Body of pancreas (tissue), 4 donors: ENCODE data around the gene ANXA9. TPM values are rescaled to one million over a fixed set of nuclear protein-coding genes. Genes with fewer than 3 reads are reported as not detected.

Experiments
- ATAC-seq: fragments of 150-250 bp; one replicate; pipeline ENCODE4 v1.9.1; 2016
- DNase-seq, 4 donors: peaks; one replicate each; pipeline ENCODE4 v3.0.0-alpha.2; 2019
- H3K27ac ChIP-seq, 4 donors: fragments of 200-600 bp; sonication (generic); 1 replicate in 3 of 4; 2 replicates in 1 of 4; pipeline versions ENCODE4 v1.5.1 to v1.6.1; 2016 to 2019; ENCODE audit warnings: mild to moderate bottlenecking in 1 of 4, mixed read lengths in 1 of 4, moderate library complexity in 1 of 4
- H3K27me3 ChIP-seq, 2 donors: fragments of 200-600 bp; sonication (generic); one replicate each; pipeline ENCODE4 v1.6.0; 2016; ENCODE audit warnings: mild to moderate bottlenecking in 1 of 2
- H3K36me3 ChIP-seq, 2 donors: fragments of 200-600 bp; sonication (generic); replicated peaks in 1 of 2; 2 replicates each; pipeline ENCODE4 v1.5.1; 2016; ENCODE audit warnings: low read depth in 2 of 2; ENCODE audit not compliant: insufficient read depth in 1 of 2
- H3K4me1 ChIP-seq: fragments of 200-600 bp; sonication (generic); one replicate; pipeline ENCODE4 v1.6.0; 2016
- H3K4me3 ChIP-seq, 2 donors: fragments of 200-600 bp; sonication (generic); 1 replicate in 1 of 2; 2 replicates in 1 of 2; pipeline ENCODE4 v1.5.1; 2016 to 2019
- H3K9me3 ChIP-seq, 3 donors: fragments of 200-600 bp; sonication (generic); 1 replicate in 2 of 3; 2 replicates in 1 of 3; pipeline ENCODE4 v1.5.1; 2016
- CTCF ChIP-seq, 7 experiments: fragments of 450-650 bp in 4 of 7; fragments of 200-600 bp in 3 of 7; sonication (generic) in 3 of 7; IDR thresholded peaks; one replicate each; pipeline ENCODE4 v1.5.1; 2016 to 2019; ENCODE audit warnings: antibody characterized with exemption in 7 of 7
- POLR2A ChIP-seq, 3 donors: fragments of 450-650 bp; IDR thresholded peaks; one replicate each; pipeline ENCODE4 v1.6.1; 2016; ENCODE audit warnings: antibody characterized with exemption in 3 of 3, mild to moderate bottlenecking in 2 of 3
- WGBS, 2 donors: methylation state at CpG; one replicate each; pipeline ENCODE4 v1.1.5; 2017; 5-methylcytosine and 5-hydroxymethylcytosine counted together
- intact Hi-C: fragments of 100-400 bp; cut with DNase I; formaldehyde crosslinking; loops from one replicate; pipeline ENCODE4 v1.15.1; 2023
- total RNA-seq, 2 donors: library from RNA; depleted of rRNA; stranded (reverse); fragments of >200 nt; gene quantifications; one replicate each; pipeline ENCODE4 v1.1.0, GENCODE V29; 2016

The ANXA9 gene
- total RNA-seq, 2 donors from 2014 or later = 17.4 to 33.3 TPM

GRCh38 chr1:150974580-150975478 is 7.3 kb upstream of the ANXA9 start, which contains the start of gene CERS2:
Gene CERS2, minus strand, starts transcription at chr1:150974835. Its CDS starts 5,745 bp downstream, at chr1:150969090.
- WGBS, 2 donors = 6 to 20% methylated on average over 15 to 100 of the region's 106 CpGs
- Histone ChIP-seq H3K36me3 (no peaks in the 10 kb centered on the region), H3K27me3 (no peaks in the 10 kb centered on the region), H3K4me3 (peak within 1 kb of the TSS; percentile 44 to 79), H3K4me1 (peaks cover 71% of the 10 kb centered on the region), H3K27ac (peak within 1 kb of the TSS; percentile 90 to 92 (median 92)), H3K9me3 (no peaks in the 10 kb centered on the region)
- DNase-seq = peak; percentile 84 to 90 (median 89)
- TF ChIP-seq POLR2A (IDR thresholded peaks at IDR 0.05) (peak; percentile 49 to 57 (median 54)), CTCF (IDR thresholded peaks at IDR 0.05) (no peak)
- intact Hi-C loops = no loop called here
- peak; percentile 72 for ATAC-seq

DNA sequence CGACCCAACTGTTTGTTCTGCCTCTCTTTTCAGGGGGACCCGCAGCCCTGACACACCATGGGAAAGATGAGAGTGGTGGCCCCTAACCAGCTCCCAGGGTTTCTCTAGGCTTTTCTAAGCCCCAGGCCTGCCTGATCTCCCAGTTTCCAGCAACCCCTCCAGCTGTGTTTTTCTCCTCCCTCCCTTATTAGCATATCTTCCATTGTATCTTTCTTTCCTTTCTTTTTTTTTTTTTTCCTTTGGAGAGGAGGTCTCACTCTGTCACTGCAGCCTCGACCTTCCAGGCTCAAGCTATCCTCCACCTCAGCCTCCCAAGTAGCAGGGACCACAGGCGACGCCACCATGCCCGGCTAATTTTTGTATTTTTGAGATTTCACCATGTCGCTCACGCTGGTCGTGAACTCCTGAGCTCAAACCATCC is 5.7 kb upstream of the ANXA9 start:
- peaks cover 61% of the 10 kb centered on the region for H3K4me1 ChIP-seq
- WGBS, 2 donors = 90 to 91% methylated on average over 9 of the region's 9 CpGs
- intact Hi-C loops = no loop called here

GRCh38 chr1:150976879-150977694 is 5.0 kb upstream of the ANXA9 start:
- DNase-seq (peak; percentile 63 to 89 (median 80)), ATAC-seq (no peak)
- no peaks in the 10 kb centered on the region for H3K36me3 ChIP-seq
- no peaks in the 10 kb centered on the region for H3K27me3 ChIP-seq
- intact Hi-C loops = no loop called here
- peaks cover 55% of the 10 kb centered on the region for H3K4me1 ChIP-seq
- no peaks in the 10 kb centered on the region for H3K9me3 ChIP-seq
- peak overlapping the region; percentile 49 to 75 (median 64) for H3K27ac ChIP-seq
- TF ChIP-seq POLR2A (IDR thresholded peaks at IDR 0.05) (peak in 2 of 3 donors; percentile 37 to 43), CTCF (IDR thresholded peaks at IDR 0.05) (no peak)
- WGBS, 2 donors = 46 to 60% methylated on average over 10 to 11 of the region's 11 CpGs
- no peak overlapping the region for H3K4me3 ChIP-seq

More for the DNA sequence above, 5.7 kb upstream of the ANXA9 start:
- Histone ChIP-seq H3K27ac (peak overlapping the region in 3 of 4 donors; percentile 15 to 75 (median 64)), H3K27me3 (no peaks in the 10 kb centered on the region), H3K4me3 (no peak overlapping the region), H3K36me3 (no peaks in the 10 kb centered on the region), H3K9me3 (no peaks in the 10 kb centered on the region)
- DNase-seq (no peak), ATAC-seq (no peak)
- no peak for TF ChIP-seq CTCF (IDR thresholded peaks at IDR 0.05)
- TF ChIP-seq POLR2A (IDR thresholded peaks at IDR 0.05) = no peak

DNA sequence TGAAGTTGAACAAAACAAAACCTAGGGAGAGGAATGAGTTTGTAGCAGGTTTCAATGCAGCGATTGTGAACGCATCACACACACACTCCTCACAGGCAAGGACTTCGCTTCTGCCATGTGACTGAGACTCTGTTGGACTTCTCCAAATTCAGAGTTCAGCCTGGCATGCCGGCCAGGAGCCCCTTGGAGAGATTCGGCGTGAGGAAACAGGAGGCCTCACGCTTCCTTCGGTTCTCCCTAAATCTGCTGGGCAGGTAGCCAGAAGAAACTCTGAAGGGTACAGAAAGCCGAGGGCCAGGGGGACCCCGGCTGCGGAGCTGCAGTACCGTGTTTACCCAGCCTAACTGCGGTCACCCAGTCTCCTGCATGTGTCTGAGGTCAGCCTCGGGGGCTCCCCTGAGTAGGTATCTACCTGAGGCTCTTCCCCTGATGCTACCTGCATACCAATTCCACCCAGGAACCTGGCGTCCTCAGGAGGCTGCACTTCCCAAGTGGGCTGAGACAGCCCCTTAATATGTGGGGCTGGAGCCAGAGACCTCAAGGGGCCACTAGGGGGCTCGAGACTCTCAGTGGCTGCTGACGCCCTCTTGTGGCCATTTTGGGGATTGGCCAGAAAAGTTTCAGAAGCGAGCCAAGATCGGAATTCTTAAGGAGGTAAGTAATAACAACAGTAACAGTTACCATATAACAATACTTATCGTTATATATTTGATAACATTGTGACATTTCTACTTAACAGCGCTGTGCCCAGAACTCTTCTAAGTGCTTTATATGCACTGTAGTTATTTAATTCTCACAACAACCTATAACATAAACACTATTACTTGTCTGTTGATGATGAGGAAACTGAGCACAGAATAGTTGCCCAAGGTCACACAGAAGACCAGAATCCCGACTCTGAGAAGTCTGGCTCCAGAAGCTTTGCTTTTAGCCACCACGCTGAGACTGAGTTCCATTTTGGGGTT is 2.7 kb upstream of the ANXA9 start:
- H3K27me3 ChIP-seq = no peaks in the 10 kb centered on the region
- H3K27ac ChIP-seq = peak overlapping the region; percentile 36 to 82 (median 82)
- ATAC-seq = peak; percentile 34
- H3K4me1 ChIP-seq = peaks cover 52% of the 10 kb centered on the region
- no peaks in the 10 kb centered on the region for H3K36me3 ChIP-seq
- intact Hi-C loops = no loop called here
- DNase-seq = peak; percentile 90 to 95 (median 92)
- H3K4me3 ChIP-seq = no peak overlapping the region
- TF ChIP-seq POLR2A (IDR thresholded peaks at IDR 0.05) = peak in 1 of 3 donors; percentile 9
- TF ChIP-seq CTCF (IDR thresholded peaks at IDR 0.05) = peak; percentile 97 to 100 (median 100)
- WGBS, 2 donors = 7 to 12% methylated on average over 14 to 23 of the region's 23 CpGs
- H3K9me3 ChIP-seq = no peaks in the 10 kb centered on the region
